Measurements from ENCODE around the gene UMODL1. TPM values are rescaled to one million over a fixed set of nuclear protein-coding genes. Genes with fewer than 3 reads are reported as not detected.

The UMODL1 gene
- total and polyA plus RNA-seq, 2 experiments from 2014 or later = not detected

DNA sequence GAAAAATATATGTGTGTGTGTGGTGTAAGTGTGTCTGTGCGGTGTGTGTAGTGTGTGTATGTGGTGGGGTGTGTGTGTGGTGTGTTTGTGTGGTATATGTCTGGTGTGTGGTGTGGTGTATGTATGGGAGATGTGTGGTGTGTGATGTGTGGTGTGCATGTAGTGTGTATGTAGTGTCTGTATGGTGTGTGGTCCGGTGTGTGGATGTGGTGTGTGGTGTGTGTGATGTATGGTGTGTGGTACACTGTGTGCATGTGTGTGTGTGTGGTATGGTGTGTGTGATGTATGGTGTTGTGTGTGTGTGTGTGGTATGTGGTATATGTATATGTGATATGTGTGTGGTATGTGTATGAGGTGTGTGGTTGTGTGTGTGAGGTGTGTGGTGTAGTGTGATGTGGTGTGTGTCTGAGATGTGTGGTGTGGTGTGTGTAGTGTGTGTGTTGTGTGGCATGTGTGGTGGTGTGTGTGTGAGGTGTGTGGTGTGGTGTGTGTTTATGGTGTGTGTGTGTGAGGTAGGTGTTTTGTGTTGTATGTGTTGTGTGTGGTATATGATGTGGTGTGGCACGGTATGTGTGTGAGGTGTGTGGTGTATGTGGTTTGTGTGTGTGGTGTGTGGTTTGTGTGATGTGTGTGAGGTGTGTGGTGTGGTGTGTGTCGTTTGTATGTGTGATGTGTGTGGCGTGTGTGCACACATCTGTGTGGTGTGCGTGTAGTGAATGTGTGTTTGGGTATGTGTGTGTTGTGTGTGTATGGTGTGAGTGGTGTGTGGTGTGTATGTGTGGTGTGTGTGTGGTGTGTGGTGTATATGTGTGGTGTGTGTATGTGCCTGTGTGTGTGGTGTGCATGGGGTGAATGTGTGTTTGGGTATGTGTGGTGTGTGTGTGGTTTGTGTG, 112.5 kb downstream of the UMODL1 start:
- no peak for DNase-seq (ENCODE audit: low read depth in 1 of 2, low spot score in 1 of 2)
- Histone ChIP-seq H3K4me1 (ENCODE audit: low read depth) (no peaks in the 10 kb centered on the region), H3K27ac (no peak overlapping the region), H3K36me3 (no peaks in the 10 kb centered on the region), H3K27me3 (no peaks in the 10 kb centered on the region), H3K4me3 (no peak overlapping the region), H3K9me3 (ENCODE audit: low read depth) (no peaks in the 10 kb centered on the region)
- TF ChIP-seq, protein P1, sequence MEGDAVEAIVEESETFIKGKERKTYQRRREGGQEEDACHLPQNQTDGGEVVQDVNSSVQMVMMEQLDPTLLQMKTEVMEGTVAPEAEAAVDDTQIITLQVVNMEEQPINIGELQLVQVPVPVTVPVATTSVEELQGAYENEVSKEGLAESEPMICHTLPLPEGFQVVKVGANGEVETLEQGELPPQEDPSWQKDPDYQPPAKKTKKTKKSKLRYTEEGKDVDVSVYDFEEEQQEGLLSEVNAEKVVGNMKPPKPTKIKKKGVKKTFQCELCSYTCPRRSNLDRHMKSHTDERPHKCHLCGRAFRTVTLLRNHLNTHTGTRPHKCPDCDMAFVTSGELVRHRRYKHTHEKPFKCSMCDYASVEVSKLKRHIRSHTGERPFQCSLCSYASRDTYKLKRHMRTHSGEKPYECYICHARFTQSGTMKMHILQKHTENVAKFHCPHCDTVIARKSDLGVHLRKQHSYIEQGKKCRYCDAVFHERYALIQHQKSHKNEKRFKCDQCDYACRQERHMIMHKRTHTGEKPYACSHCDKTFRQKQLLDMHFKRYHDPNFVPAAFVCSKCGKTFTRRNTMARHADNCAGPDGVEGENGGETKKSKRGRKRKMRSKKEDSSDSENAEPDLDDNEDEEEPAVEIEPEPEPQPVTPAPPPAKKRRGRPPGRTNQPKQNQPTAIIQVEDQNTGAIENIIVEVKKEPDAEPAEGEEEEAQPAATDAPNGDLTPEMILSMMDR (IDR thresholded peaks at IDR 0.05; ENCODE audit: low read depth, low read length) = no peak

DNA sequence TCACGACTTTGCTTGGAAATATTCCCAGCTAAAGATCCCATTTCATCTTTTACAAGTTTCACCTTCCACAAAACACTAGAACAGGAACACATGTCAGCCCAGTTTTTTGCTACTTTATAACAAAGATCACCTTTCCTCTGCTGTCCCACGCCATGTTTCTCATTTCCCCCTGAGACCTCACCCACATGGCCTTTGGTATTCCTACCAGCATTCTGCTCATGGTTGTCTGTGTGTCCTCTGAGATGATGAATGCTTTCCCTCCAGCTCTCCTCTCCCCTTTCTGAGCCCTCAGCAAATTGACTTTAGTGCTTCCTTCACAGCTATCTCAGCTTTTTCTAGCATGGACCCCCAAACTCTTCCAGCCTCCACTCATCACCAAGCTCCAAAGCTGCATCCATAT, 115.5 kb downstream of the UMODL1 start:
- H3K36me3 ChIP-seq = no peaks in the 10 kb centered on the region
- no peak overlapping the region for H3K4me3 ChIP-seq
- TF ChIP-seq, protein P1 (IDR thresholded peaks at IDR 0.05; ENCODE audit: low read depth, low read length) = no peak
- no peaks in the 10 kb centered on the region for H3K4me1 ChIP-seq (ENCODE audit: low read depth)
- H3K27ac ChIP-seq = no peak overlapping the region
- no peaks in the 10 kb centered on the region for H3K9me3 ChIP-seq (ENCODE audit: low read depth)
- no peaks in the 10 kb centered on the region for H3K27me3 ChIP-seq
- no peak for DNase-seq (ENCODE audit: low read depth in 1 of 2, low spot score in 1 of 2)

- DNase-seq (ENCODE audit: low read depth in 1 of 2, low spot score in 1 of 2) = peak in 1 of 2 donors; percentile 62
- Histone ChIP-seq H3K4me1 (ENCODE audit: low read depth) (no peaks in the 10 kb centered on the region), H3K27me3 (no peaks in the 10 kb centered on the region), H3K9me3 (ENCODE audit: low read depth) (no peaks in the 10 kb centered on the region), H3K36me3 (no peaks in the 10 kb centered on the region), H3K4me3 (no peak overlapping the region), H3K27ac (no peak overlapping the region)
- TF ChIP-seq, protein P1 (IDR thresholded peaks at IDR 0.05; ENCODE audit: low read depth, low read length) = no peak
These were observed 117.0 kb downstream of the UMODL1 start for GRCh38 chr21:42187976-42188653.

- H3K9me3 ChIP-seq (ENCODE audit: low read depth) = no peaks in the 10 kb centered on the region
- H3K27me3 ChIP-seq = no peaks in the 10 kb centered on the region
- H3K27ac ChIP-seq = no peak overlapping the region
- DNase-seq (ENCODE audit: low read depth in 1 of 2, low spot score in 1 of 2) = no peak
- no peaks in the 10 kb centered on the region for H3K36me3 ChIP-seq
- no peaks in the 10 kb centered on the region for H3K4me1 ChIP-seq (ENCODE audit: low read depth)
- TF ChIP-seq, protein P1 (IDR thresholded peaks at IDR 0.05; ENCODE audit: low read depth, low read length) = no peak
- H3K4me3 ChIP-seq = no peak overlapping the region
These were observed 117.5 kb downstream of the UMODL1 start for GRCh38 chr21:42188663-42189062.

DNA sequence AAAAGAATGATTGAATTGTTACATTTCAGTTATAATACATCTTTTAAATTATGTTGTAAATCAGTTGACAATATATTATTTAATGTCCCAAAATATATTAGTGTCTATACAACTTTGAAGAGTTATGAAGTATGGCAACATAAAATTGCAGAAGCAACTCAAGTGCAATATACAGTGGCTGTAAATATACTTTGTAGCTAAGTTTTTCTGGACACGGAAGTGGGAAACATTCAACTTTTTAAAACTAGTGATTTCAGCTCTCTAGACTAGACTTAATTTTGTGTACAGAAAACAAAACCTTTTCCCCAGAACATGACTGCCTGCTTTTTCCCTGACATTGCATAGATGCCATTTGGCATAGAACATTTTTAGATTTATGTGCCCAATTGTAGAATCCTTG, 118.3 kb downstream of the UMODL1 start:
- no peak for DNase-seq (ENCODE audit: low read depth in 1 of 2, low spot score in 1 of 2)
- Histone ChIP-seq H3K4me3 (no peak overlapping the region), H3K36me3 (no peaks in the 10 kb centered on the region), H3K9me3 (ENCODE audit: low read depth) (no peaks in the 10 kb centered on the region), H3K4me1 (ENCODE audit: low read depth) (no peaks in the 10 kb centered on the region), H3K27ac (no peak overlapping the region), H3K27me3 (no peaks in the 10 kb centered on the region)
- TF ChIP-seq, protein P1 (IDR thresholded peaks at IDR 0.05; ENCODE audit: low read depth, low read length) = no peak

Measured in cardiac muscle cell (in vitro differentiated cells and primary cell).